Tibial nerve (tissue), 4 donors: ENCODE results near the gene MOSPD3. TPM values are rescaled to one million over a fixed set of nuclear protein-coding genes. Genes with fewer than 3 reads are reported as not detected.

Source experiments
- DNase-seq, 2 donors: peaks; one replicate each; pipeline ENCODE4 v3.0.0-alpha.2; 2019; ENCODE audit warnings: low spot score in 2 of 2
- H3K27ac ChIP-seq, 4 donors: fragments of 200-600 bp; sonication (generic) in 3 of 4; one replicate each; pipeline ENCODE4 v1.5.1; 2017 to 2019; ENCODE audit warnings: mild to moderate bottlenecking in 1 of 4
- H3K27me3 ChIP-seq, 2 donors: fragments of 200-600 bp; sonication (generic) in 1 of 2; one replicate each; pipeline versions ENCODE4 v1.5.1 to v1.6.0; 2017 to 2019
- H3K36me3 ChIP-seq, 3 donors: fragments of 200-600 bp; sonication (generic); one replicate each; pipeline ENCODE4 v1.5.1; 2018 to 2019
- H3K4me1 ChIP-seq, 4 donors: fragments of 200-600 bp; sonication (generic) in 3 of 4; one replicate each; pipeline ENCODE4 v1.5.1; 2017 to 2019
- H3K4me3 ChIP-seq, 4 donors: fragments of 200-600 bp; sonication (generic) in 3 of 4; one replicate each; pipeline ENCODE4 v1.5.1; 2017 to 2019; ENCODE audit warnings: mild to moderate bottlenecking in 1 of 4, moderate library complexity in 1 of 4
- H3K9me3 ChIP-seq, 4 donors: fragments of 200-600 bp; sonication (generic) in 3 of 4; one replicate each; pipeline ENCODE4 v1.5.1; 2017 to 2019
- CTCF ChIP-seq, 5 experiments: fragments of 200-600 bp in 3 of 5; fragments of 450-650 bp in 2 of 5; sonication (generic) in 3 of 5; IDR thresholded peaks; one replicate each; pipeline ENCODE4 v1.5.1; 2016 to 2019; ENCODE audit warnings: antibody characterized with exemption in 5 of 5, mild to moderate bottlenecking in 3 of 5, moderate library complexity in 2 of 5
- EP300 ChIP-seq, 2 donors: sonication (generic); formaldehyde crosslinking; IDR thresholded peaks; one replicate each; pipeline ENCODE4 v1.6.1; 2017; ENCODE audit warnings: antibody characterized with exemption in 2 of 2, mild to moderate bottlenecking in 1 of 2
- POLR2A ChIP-seq, 2 donors: fragments of 450-650 bp; IDR thresholded peaks; one replicate each; pipeline ENCODE4 v1.6.1; 2017; ENCODE audit warnings: antibody characterized with exemption in 2 of 2, mild to moderate bottlenecking in 2 of 2, moderate library complexity in 2 of 2
- WGBS, 2 donors: methylation state at CpG; one replicate each; pipeline ENCODE4 v1.1.5; 2018; 5-methylcytosine and 5-hydroxymethylcytosine counted together
- total RNA-seq, 4 donors: library from RNA; depleted of rRNA; stranded (reverse); fragments of >200 nt; gene quantifications; one replicate each; pipeline ENCODE4 v1.1.0, GENCODE V29; 2016

MOSPD3 gene
- total RNA-seq, 4 donors from 2014 or later: 9.4 to 31.2 (median 24.3) TPM

- H3K36me3 ChIP-seq: peaks cover 0 to 21% (median 0%) of the 10 kb centered on the region in 3 donors
- no peak overlapping the region for H3K27ac ChIP-seq
- TF ChIP-seq EP300 (IDR thresholded peaks at IDR 0.05) (no peak), CTCF (IDR thresholded peaks at IDR 0.05) (no peak), POLR2A (IDR thresholded peaks at IDR 0.05) (no peak)
- DNase-seq: no peak
- H3K27me3 ChIP-seq: no peaks in the 10 kb centered on the region
- peaks cover 0 to 12% (median 8%) of the 10 kb centered on the region in 4 donors for H3K4me1 ChIP-seq
- WGBS, 2 donors: 81 to 83% methylated on average over 15 of the region's 15 CpGs
- no peak overlapping the region for H3K4me3 ChIP-seq
- H3K9me3 ChIP-seq: no peaks in the 10 kb centered on the region
These were observed 11.8 kb downstream of the MOSPD3 start for GRCh38 chr7:100623951-100624824.

GRCh38 chr7:100626055-100626454 lies 13.7 kb downstream of the MOSPD3 start:
- 28 to 30% methylated on average over 3 of the region's 3 CpGs for WGBS, 2 donors
- peak overlapping the region in 2 of 4 donors; percentile 39 to 40 for H3K4me3 ChIP-seq
- TF ChIP-seq POLR2A (IDR thresholded peaks at IDR 0.05): no peak
- no peak for TF ChIP-seq CTCF (IDR thresholded peaks at IDR 0.05)
- no peak for TF ChIP-seq EP300 (IDR thresholded peaks at IDR 0.05)
- DNase-seq: no peak
- H3K36me3 ChIP-seq: peaks cover 0 to 5% (median 0%) of the 10 kb centered on the region in 3 donors
- peak overlapping the region in 1 of 4 donors; percentile 52 for H3K27ac ChIP-seq
- H3K9me3 ChIP-seq: no peaks in the 10 kb centered on the region
- peaks cover 0 to 12% (median 8%) of the 10 kb centered on the region in 4 donors for H3K4me1 ChIP-seq
- no peaks in the 10 kb centered on the region for H3K27me3 ChIP-seq

- Histone ChIP-seq H3K4me1 (peaks cover 0 to 12% (median 8%) of the 10 kb centered on the region in 4 donors), H3K9me3 (no peaks in the 10 kb centered on the region), H3K27me3 (no peaks in the 10 kb centered on the region), H3K4me3 (peak overlapping the region in 3 of 4 donors; percentile 16 to 40 (median 39)), H3K27ac (peak overlapping the region in 2 of 4 donors; percentile 52 to 71), H3K36me3 (peaks cover 0 to under 1% (median 0%) of the 10 kb centered on the region in 3 donors)
- DNase-seq: peak; percentile 57 to 69
- TF ChIP-seq POLR2A (IDR thresholded peaks at IDR 0.05) (peak in 1 of 2 donors; percentile 11), CTCF (IDR thresholded peaks at IDR 0.05) (no peak), EP300 (IDR thresholded peaks at IDR 0.05) (no peak)
- WGBS, 2 donors: 4 to 7% methylated on average over 19 to 31 of the region's 37 CpGs
These were observed 14.3 kb downstream of the MOSPD3 start for GRCh38 chr7:100626530-100627237.

GRCh38 chr7:100627238-100627549 lies 14.9 kb downstream of the MOSPD3 start:
- no peak for DNase-seq
- 83 to 88% methylated on average over 21 of the region's 21 CpGs for WGBS, 2 donors
- Histone ChIP-seq H3K27me3 (peaks cover 0 to 4% of the 10 kb centered on the region in 2 donors), H3K4me1 (peaks cover 0 to 12% (median 8%) of the 10 kb centered on the region in 4 donors), H3K27ac (no peak overlapping the region), H3K36me3 (no peaks in the 10 kb centered on the region), H3K9me3 (no peaks in the 10 kb centered on the region), H3K4me3 (no peak overlapping the region)
- TF ChIP-seq POLR2A (IDR thresholded peaks at IDR 0.05) (no peak), EP300 (IDR thresholded peaks at IDR 0.05) (no peak), CTCF (IDR thresholded peaks at IDR 0.05) (no peak)
